MCF 10A (cell line): ENCODE results near the gene MT1B. TPM values are rescaled to one million over a fixed set of nuclear protein-coding genes. Genes with fewer than 3 reads are reported as not detected.

Experiments used
- BruUV-seq: library from RNA; stranded (reverse); fragments of 400-500 nt; replicated peaks from 2 replicates; lab custom pipeline; 2021; lab: Mats Ljungman, UMichigan
- CTCF ChIA-PET: fragments of 300-600 bp; sonication (Branson Sonifier 250); formaldehyde crosslinking; extraction: SDS; loops from one replicate; lab custom pipeline; 2021; ENCODE audit warnings: antibody characterized with exemption, inconsistent platforms; lab: Yijun Ruan, JAX
- POLR2A ChIA-PET: fragments of 300-600, 350-650 bp; sonication (Branson Sonifier 250); formaldehyde crosslinking; extraction: SDS; loops from one replicate; lab custom pipeline; 2020; ENCODE audit warnings: antibody characterized with exemption, inconsistent platforms; lab: Yijun Ruan, JAX
- DNase-seq: peaks from one replicate; pipeline ENCODE4 v3.0.0-alpha.2; 2018; ENCODE audit not compliant: unreplicated experiment
- H3K27ac Mint-ChIP-seq: one replicate; pipeline ENCODE4 v1.8.0; 2022; ENCODE audit warnings: mild to moderate bottlenecking, low read depth, mixed read lengths; ENCODE audit not compliant: unreplicated experiment
- H3K27me3 Mint-ChIP-seq: one replicate; pipeline ENCODE4 v1.8.0; 2022; ENCODE audit warnings: mixed read lengths; ENCODE audit not compliant: insufficient read depth, unreplicated experiment
- H3K36me3 Mint-ChIP-seq: one replicate; pipeline ENCODE4 v1.8.0; 2022; ENCODE audit warnings: mild to moderate bottlenecking, moderate library complexity, mixed read lengths; ENCODE audit not compliant: insufficient read depth, unreplicated experiment
- H3K4me1 Mint-ChIP-seq: one replicate; pipeline ENCODE4 v1.8.0; 2022; ENCODE audit warnings: mixed read lengths; ENCODE audit not compliant: insufficient read depth, unreplicated experiment
- H3K4me3 Mint-ChIP-seq: one replicate; pipeline ENCODE4 v1.8.0; 2022; ENCODE audit warnings: mild to moderate bottlenecking, moderate library complexity, mixed read lengths; ENCODE audit not compliant: unreplicated experiment
- H3K9me3 Mint-ChIP-seq: one replicate; pipeline ENCODE4 v1.8.0; 2022; ENCODE audit warnings: mixed read lengths; ENCODE audit not compliant: unreplicated experiment
- intact Hi-C: fragments of 100-400 bp; cut with micrococcal nuclease; formaldehyde crosslinking; loops from 2 replicates; pipeline ENCODE4 v1.14.1; 2022
- total RNA-seq: library from RNA; stranded (reverse); gene quantifications from 2 replicates; pipeline ENCODE4 v1.2.3, GENCODE V29; 2022
- TF ChIP-seq, protein P1 (sequence below): fragments of 200-600 bp; IDR thresholded peaks from one replicate; pipeline ENCODE4 v1.8.0; 2022; ENCODE audit warnings: antibody characterized with exemption, mild to moderate bottlenecking; ENCODE audit not compliant: unreplicated experiment

MT1B gene
- total RNA-seq, 1 experiment from 2014 or later: not detected

DNA sequence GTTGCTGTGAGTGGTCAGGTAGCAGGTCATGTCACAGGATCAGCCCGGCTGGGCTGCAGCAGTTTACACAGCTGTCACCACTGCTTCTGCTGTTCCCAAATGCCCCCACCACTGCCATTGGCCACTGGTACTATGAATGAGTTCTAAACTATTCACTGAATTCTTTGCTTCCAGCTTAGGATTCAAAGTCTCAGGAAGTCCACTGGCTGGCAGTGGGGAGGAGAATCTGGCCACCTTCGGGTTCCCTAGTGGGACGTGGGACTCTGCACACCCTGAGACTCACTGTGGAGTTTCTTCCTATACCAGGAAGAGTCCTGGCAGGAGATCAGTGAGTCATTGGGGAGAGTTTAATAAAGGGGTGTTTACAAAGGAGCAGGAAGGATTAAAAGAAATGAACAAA lies 37.5 kb downstream of the MT1B start:
- H3K27ac Mint-ChIP-seq: no peak overlapping the region
- no TSS peak for BruUV-seq
- no peaks in the 10 kb centered on the region for H3K27me3 Mint-ChIP-seq
- POLR2A ChIA-PET: interaction anchor here (0.6 to 14.3 kb wide), 5 partner anchors 11 to 88 kb away, joined by 3 to 444 read pairs (median 7); partner anchors contain the start of genes MT1E and MT2A
- CTCF ChIA-PET: interaction anchor here (0.9 to 3.0 kb wide), 3 partner anchors 13 to 113 kb away, joined by 4 to 8 read pairs (median 7); no protein-coding TSS in a partner anchor
- intact Hi-C loops: no loop called here
- no peak for DNase-seq
- H3K4me1 Mint-ChIP-seq: peaks cover 23% of the 10 kb centered on the region
- H3K9me3 Mint-ChIP-seq: no peaks in the 10 kb centered on the region
- H3K4me3 Mint-ChIP-seq: no peak overlapping the region
- peaks cover 14% of the 10 kb centered on the region for H3K36me3 Mint-ChIP-seq
- TF ChIP-seq, protein P1, sequence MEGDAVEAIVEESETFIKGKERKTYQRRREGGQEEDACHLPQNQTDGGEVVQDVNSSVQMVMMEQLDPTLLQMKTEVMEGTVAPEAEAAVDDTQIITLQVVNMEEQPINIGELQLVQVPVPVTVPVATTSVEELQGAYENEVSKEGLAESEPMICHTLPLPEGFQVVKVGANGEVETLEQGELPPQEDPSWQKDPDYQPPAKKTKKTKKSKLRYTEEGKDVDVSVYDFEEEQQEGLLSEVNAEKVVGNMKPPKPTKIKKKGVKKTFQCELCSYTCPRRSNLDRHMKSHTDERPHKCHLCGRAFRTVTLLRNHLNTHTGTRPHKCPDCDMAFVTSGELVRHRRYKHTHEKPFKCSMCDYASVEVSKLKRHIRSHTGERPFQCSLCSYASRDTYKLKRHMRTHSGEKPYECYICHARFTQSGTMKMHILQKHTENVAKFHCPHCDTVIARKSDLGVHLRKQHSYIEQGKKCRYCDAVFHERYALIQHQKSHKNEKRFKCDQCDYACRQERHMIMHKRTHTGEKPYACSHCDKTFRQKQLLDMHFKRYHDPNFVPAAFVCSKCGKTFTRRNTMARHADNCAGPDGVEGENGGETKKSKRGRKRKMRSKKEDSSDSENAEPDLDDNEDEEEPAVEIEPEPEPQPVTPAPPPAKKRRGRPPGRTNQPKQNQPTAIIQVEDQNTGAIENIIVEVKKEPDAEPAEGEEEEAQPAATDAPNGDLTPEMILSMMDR: no peak

DNA sequence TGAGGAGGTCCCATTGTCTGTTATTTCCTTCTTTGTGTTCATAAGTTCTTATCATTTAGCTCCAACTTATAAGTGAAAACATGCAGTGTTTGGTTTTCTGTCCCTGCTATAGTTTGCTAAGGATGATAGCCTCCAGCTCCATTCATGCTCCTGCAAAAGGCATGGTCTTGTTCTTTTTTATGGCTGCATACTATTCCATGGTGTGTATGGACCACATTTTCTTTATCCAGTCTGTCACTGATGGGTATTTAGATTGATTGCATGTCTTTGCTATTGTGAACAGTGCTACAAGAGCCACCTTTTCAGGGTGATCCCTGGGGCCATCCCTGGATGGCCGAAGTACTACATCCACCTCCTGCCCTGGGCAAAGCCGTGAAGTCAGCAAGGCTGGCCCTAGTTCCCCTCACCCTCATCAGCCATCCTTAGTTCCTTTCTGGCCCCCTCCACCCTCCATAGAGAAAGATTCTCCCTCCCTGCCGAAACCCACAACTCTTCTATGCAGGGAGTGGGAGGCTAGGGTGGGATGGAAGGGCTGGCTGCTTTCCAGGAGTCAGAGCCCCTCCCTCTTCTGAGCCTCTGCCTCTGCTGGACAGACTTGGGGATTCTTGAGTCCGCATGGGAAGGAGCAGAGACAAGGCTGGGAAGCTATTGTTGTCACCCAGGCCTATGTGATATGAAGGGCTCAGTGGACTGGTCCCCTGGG lies 38.9 kb downstream of the MT1B start:
- DNase-seq: no peak
- Mint-ChIP-seq H3K9me3 (no peaks in the 10 kb centered on the region), H3K36me3 (peaks cover 8% of the 10 kb centered on the region), H3K4me1 (peaks cover 17% of the 10 kb centered on the region), H3K4me3 (no peak overlapping the region), H3K27ac (no peak overlapping the region), H3K27me3 (no peaks in the 10 kb centered on the region)
- POLR2A ChIA-PET: interaction anchor here (0.6 to 4.4 kb wide), 7 partner anchors 11 to 184 kb away, joined by 3 to 23 read pairs (median 4); partner anchors contain the start of gene MT2A
- TF ChIP-seq, protein P1: no peak
- CTCF ChIA-PET: interaction anchor here (0.6 to 3.0 kb wide), 4 partner anchors 11 to 254 kb away, joined by 3 to 8 read pairs (median 6); no protein-coding TSS in a partner anchor
- intact Hi-C loops: no loop called here
- no TSS peak for BruUV-seq

DNA sequence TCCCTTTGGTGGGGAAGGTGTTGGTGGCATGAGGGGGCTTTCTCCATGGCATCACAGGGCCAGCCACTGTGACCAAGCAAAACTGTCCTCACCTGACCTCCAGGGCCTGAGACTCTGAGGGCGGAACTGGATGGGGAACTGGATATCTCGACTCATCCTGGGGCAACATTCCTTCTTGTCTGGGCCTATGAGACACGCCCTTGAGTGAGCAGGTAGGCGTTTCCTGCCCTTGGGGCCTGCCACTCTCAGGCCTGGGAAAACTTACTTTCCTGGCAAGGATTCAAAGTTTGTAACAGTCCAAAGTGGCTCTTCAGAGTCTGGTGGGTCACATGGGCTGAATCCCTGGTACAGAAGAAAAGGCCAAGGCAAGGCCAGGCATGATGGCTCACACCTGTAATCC lies 40.2 kb downstream of the MT1B start:
- Mint-ChIP-seq H3K9me3 (no peaks in the 10 kb centered on the region), H3K36me3 (peaks cover 6% of the 10 kb centered on the region), H3K4me1 (peaks cover 17% of the 10 kb centered on the region), H3K27ac (peak overlapping the region; percentile 73), H3K4me3 (no peak overlapping the region), H3K27me3 (no peaks in the 10 kb centered on the region)
- DNase-seq: peak; percentile 96
- ChIA-PET POLR2A (interaction anchor here (0.6 to 4.4 kb wide), 6 partner anchors 9 to 199 kb away, joined by 3 to 27 read pairs (median 17); partner anchors contain the start of genes BBS2, MT1E, MT1X and MT2A), CTCF (interaction anchor here (0.6 to 2.4 kb wide), 2 partner anchors 10 to 88 kb away, joined by 3 to 10 read pairs; no protein-coding TSS in a partner anchor)
- intact Hi-C loops: no loop called here
- BruUV-seq: no TSS peak
- TF ChIP-seq, protein P1: no peak

DNA sequence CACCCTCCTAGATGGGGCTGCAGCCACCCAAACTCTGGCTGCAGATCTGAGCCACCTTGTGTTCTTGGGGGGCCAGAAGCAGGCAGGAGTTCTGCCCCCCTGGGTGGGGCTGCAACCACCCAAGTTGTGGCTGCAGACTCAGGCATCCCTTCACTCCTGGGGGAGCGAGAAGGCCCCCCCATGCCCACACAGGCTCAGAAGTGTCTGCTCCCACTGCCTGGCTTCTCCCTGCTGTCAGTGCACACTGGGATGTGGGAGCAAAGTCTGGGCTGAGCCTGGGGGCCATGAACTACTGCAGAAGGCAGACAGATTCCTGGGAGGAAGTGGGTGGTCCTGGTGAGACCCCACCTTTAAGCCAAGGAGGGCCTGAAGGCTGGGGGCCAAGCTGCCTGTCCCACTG lies 43.6 kb downstream of the MT1B start:
- CTCF ChIA-PET: interaction anchor here (0.7 to 1.5 kb wide), 3 partner anchors 118 to 491 kb away, joined by 3 to 4 read pairs (median 3); partner anchors contain the start of genes PSME3IP1 and RSPRY1

More for the DNA sequence above, 43.6 kb downstream of the MT1B start:
- POLR2A ChIA-PET: interaction anchor here (0.6 to 3.1 kb wide), 6 partner anchors 10 to 202 kb away, joined by 3 to 14 read pairs (median 4); partner anchors contain the start of gene MT1X
- BruUV-seq: no TSS peak
- H3K27me3 Mint-ChIP-seq: no peaks in the 10 kb centered on the region
- H3K27ac Mint-ChIP-seq: no peak overlapping the region
- TF ChIP-seq, protein P1: no peak
- no peak overlapping the region for H3K4me3 Mint-ChIP-seq
- no peak for DNase-seq
- peaks cover 6% of the 10 kb centered on the region for H3K36me3 Mint-ChIP-seq
- H3K4me1 Mint-ChIP-seq: peaks cover 14% of the 10 kb centered on the region
- no peaks in the 10 kb centered on the region for H3K9me3 Mint-ChIP-seq
- intact Hi-C loops: no loop called here
